IMR-90 (cell line): ENCODE measurements around the gene FAM53B.

Experiments
- BHLHE40 ChIP-seq: fragments of 150-350 bp; IDR thresholded peaks from 2 replicates; pipeline ENCODE4 v1.6.1; 2016; ENCODE audit warnings: mild to moderate bottlenecking, low read depth, low read length
- CEBPB ChIP-seq: IDR thresholded peaks from 2 replicates; pipeline ENCODE4 v1.6.1; 2012; ENCODE audit warnings: low read depth, low read length, improper control_type of control experiment
- MAFK ChIP-seq: IDR thresholded peaks from 2 replicates; pipeline ENCODE4 v1.6.1; 2012; ENCODE audit warnings: low read depth, low read length, improper control_type of control experiment
- POLR2A ChIP-seq: IDR thresholded peaks from 2 replicates; pipeline ENCODE4 v1.6.1; 2012; ENCODE audit warnings: mild to moderate bottlenecking, low read depth, low read length
- RAD21 ChIP-seq: IDR thresholded peaks from 2 replicates; pipeline ENCODE4 v1.6.1; 2012; ENCODE audit warnings: low read length, improper control_type of control experiment
- RFX5 ChIP-seq: IDR thresholded peaks from 2 replicates; pipeline ENCODE4 v1.8.0; 2012; ENCODE audit warnings: low read depth, mild to moderate bottlenecking, low read length, moderate library complexity
- TF ChIP-seq, protein P1 (sequence below): conservative IDR thresholded peaks from 2 replicates; pipeline ENCODE4 v1.5.1; 2012; ENCODE audit warnings: mild to moderate bottlenecking, low read depth, low read length, improper control_type of control experiment
- TF ChIP-seq, protein P2 (sequence below): fragments of 150-350 bp; IDR thresholded peaks from 2 replicates; pipeline ENCODE4 v1.6.1; 2016; ENCODE audit warnings: low read depth, mild to moderate bottlenecking, low read length, moderate library complexity, borderline replicate concordance
- TF ChIP-seq, protein P3 (sequence below): fragments of 150-350 bp; IDR thresholded peaks from 2 replicates; pipeline ENCODE4 v1.6.1; 2017; ENCODE audit warnings: mild to moderate bottlenecking, antibody characterized with exemption, low read length, low read depth

DNA sequence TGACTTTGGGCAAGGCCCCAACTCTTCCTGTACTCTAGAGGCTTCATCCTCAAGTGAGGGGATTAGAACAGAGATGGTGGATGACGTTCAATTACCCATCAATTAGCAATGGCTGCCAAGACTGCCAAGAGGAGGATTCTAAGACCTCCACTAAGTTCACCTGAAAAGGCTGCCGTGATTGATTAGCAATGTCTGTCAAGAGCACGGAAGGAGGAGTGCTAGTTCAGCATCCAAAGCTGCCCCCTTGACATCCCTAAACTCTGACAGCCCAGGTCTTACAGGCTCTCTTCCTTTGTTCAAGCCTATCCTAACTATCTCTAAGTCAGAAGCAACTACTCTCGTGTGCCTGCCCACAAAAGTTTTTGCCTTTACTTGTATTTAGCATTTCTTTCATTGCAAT lies 68.4 kb downstream of the FAM53B start:
- TF ChIP-seq, protein P1, sequence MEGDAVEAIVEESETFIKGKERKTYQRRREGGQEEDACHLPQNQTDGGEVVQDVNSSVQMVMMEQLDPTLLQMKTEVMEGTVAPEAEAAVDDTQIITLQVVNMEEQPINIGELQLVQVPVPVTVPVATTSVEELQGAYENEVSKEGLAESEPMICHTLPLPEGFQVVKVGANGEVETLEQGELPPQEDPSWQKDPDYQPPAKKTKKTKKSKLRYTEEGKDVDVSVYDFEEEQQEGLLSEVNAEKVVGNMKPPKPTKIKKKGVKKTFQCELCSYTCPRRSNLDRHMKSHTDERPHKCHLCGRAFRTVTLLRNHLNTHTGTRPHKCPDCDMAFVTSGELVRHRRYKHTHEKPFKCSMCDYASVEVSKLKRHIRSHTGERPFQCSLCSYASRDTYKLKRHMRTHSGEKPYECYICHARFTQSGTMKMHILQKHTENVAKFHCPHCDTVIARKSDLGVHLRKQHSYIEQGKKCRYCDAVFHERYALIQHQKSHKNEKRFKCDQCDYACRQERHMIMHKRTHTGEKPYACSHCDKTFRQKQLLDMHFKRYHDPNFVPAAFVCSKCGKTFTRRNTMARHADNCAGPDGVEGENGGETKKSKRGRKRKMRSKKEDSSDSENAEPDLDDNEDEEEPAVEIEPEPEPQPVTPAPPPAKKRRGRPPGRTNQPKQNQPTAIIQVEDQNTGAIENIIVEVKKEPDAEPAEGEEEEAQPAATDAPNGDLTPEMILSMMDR: no peak
- TF ChIP-seq RAD21 (no peak), POLR2A (no peak), CEBPB (no peak), MAFK (no peak), RFX5 (no peak), BHLHE40 (no peak)
- TF ChIP-seq, protein P2, sequence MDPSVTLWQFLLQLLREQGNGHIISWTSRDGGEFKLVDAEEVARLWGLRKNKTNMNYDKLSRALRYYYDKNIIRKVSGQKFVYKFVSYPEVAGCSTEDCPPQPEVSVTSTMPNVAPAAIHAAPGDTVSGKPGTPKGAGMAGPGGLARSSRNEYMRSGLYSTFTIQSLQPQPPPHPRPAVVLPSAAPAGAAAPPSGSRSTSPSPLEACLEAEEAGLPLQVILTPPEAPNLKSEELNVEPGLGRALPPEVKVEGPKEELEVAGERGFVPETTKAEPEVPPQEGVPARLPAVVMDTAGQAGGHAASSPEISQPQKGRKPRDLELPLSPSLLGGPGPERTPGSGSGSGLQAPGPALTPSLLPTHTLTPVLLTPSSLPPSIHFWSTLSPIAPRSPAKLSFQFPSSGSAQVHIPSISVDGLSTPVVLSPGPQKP: no peak
- TF ChIP-seq, protein P3, sequence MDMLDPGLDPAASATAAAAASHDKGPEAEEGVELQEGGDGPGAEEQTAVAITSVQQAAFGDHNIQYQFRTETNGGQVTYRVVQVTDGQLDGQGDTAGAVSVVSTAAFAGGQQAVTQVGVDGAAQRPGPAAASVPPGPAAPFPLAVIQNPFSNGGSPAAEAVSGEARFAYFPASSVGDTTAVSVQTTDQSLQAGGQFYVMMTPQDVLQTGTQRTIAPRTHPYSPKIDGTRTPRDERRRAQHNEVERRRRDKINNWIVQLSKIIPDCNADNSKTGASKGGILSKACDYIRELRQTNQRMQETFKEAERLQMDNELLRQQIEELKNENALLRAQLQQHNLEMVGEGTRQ: no peak
